NCI-H128 (cell line): ENCODE results near the gene TNS1.

ENCODE experiments used
- DNase-seq: peaks from one replicate; lab custom pipeline; 2025; ENCODE audit not compliant: unreplicated experiment; lab: John Stamatoyannopoulos, UW

TNS1 gene

DNA sequence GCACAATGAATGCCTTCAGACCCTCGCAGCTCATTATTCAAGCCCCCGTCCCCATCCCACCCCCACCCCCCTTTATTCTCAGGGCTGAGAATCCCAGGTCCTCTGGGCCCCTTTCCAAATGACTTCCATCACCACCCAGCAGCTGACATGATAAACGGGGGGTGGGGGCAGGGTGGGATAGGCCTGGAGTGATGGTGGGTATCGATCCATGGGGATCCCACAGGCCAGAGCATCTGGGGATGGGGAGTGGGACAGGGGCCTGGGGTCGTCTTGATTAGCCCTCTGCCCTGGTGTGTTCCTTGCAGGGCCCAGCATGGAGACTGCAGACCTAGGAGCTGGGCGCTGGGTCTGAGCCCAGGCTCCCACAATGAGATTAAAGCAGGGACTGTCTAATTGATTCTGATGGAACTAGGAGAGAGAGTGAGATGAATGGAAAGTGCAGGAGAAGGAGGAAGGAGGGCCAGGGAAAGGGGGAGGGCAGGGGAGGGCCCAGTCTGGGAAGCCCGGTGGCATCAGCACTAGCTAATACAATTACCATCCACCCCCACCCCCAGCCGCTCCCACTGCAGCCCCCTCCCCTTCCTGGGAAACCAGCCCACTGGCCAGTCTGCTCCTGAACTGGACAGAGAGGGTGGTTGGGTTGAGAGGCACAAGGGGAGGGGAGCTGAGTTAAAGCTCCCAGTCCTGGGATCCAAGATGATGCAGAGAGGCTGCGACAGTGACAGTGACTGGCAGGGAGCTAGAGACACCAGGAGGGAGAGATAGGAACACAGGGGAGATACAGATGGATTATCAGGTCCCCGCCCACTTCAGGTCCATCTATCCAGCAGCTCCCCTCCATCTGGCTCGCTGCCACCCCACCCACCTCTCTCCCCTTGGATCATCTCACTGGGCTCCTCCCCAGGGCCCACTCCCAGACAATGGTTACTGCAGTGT lies 13.1 kb upstream of the TNS1 start:
- no peak for DNase-seq

DNA sequence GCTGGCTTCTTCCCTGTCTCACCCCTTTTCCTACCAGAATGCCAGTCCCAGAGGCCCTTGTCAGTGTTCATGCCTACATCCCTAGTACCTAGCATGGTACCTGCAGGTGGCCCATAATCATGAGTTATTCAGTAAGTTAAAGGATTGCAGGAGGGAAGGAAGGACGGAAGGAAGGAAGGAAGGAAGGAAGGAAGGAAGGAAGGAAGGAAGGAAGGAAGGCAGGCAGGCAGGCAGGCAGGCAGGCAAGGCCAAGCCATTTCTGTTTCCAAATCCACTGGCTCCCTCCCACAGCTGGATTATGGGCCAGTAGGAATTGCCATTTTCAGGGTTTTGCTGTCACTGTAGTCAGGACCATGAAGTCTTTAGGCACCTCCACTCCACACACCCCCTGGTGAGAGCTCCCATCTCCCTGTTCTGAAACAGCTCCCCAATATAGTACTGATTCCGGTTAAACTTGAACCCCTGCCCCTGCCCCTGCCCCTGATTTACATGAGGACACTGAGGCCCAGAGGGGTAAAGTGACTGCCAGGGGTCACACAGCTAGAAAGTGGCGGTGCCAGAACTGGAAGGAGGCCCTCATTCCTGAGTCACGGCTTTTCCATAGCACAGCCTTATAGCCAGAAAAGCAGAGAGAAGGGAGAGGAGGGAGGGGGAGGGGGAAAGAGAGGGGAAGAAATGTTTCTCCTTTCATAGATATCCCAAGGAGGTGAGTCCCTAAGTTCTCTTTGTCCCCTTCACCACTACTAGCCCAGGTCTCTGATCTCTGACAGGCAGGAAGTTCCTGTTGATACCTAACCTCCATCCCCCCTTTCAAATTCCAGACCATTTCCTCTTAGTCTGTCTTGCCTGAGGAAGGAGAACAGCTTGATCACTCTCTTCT lies 12.2 kb upstream of the TNS1 start:
- no peak for DNase-seq

DNA sequence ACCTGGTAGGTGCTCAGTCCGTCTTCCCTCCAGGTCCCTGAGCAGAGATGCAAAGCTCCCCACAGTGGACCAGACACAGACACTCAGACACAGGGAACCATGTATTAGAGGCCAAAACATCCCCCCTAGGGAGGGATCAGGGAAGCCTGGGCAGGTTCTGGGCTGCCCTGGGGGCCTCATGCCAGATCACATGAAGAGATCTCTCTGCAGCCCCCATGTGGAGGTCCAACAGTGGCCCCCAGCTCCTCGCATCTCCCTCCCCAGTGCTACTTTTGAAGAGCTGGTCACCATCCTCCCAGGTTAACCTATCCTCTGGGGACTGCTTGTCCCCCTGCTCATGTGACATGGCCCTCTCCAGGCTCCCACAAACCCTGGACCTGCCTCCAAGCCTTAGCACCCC lies 10.5 kb upstream of the TNS1 start:
- no peak for DNase-seq

DNA sequence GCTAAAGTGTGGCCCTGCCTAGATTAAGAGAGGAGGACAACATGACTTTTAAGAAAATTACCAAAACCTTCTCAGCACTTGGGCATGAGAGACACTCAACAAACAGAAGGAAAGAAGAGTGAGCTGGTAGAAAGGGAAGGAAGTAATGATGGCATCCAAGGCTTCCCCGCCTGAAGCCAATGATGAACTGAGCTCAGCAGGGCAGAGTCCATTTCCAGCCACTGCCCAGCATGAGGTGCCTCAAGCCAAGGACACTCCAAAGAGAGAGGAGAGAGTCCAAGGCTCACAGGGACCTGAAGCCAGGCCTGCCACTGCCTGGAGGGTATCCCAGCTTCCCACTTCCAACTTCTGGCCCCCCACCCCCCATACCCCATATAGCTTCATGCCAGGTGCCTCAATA lies 9.5 kb upstream of the TNS1 start:
- DNase-seq = no peak

DNA sequence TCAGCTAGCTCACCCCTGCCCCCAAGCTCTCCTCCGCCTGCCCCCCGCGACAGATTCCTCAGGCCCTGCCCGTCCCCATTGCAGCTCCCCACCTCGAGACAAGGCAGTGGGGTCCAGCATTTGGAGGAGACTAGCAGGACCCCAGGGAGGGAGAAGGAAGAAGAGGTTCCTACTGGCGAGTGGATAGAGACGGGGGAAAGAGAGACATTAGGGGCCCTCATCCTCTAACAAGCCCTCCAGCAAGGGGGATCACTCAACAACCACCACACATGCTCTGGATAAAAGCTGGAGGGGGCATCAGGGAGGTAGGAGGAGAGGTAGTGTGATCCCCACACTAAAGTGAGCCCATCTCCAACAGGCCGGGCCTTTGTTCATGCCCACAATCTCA lies 8.9 kb upstream of the TNS1 start:
- no peak for DNase-seq

DNA sequence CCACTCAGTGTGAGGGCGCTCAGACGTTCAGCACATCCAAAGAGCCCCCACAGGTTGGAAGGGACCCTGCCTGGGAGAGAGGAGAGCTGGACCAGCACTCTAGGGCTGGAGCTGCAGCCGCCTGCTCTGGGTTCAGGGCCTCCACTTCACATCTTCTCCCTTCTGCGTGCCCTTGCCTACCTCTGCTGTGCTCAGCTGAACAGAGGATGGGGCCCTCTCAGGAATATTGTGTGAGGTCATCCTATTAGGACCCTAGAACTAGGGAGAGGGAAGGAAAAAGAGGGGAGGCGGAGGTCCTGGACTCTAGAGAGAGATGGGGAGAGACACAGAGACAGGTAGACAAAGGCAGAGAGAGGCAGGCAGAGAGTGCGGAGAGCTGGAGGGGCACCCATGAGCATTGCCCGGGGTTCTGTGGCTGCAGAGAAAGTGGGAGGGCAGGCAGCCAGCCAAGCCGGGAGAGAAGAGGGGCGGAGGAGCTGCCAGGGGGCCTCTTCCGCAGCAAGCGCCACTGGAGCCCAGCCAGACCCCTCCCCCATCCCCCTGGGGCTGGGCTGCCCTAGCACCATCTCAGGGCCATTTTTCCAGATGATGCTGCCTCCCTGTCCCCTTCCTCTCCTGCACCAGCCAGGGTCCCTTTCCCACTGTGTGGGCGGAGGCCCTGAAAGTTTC lies 8.3 kb upstream of the TNS1 start:
- DNase-seq = no peak

DNA sequence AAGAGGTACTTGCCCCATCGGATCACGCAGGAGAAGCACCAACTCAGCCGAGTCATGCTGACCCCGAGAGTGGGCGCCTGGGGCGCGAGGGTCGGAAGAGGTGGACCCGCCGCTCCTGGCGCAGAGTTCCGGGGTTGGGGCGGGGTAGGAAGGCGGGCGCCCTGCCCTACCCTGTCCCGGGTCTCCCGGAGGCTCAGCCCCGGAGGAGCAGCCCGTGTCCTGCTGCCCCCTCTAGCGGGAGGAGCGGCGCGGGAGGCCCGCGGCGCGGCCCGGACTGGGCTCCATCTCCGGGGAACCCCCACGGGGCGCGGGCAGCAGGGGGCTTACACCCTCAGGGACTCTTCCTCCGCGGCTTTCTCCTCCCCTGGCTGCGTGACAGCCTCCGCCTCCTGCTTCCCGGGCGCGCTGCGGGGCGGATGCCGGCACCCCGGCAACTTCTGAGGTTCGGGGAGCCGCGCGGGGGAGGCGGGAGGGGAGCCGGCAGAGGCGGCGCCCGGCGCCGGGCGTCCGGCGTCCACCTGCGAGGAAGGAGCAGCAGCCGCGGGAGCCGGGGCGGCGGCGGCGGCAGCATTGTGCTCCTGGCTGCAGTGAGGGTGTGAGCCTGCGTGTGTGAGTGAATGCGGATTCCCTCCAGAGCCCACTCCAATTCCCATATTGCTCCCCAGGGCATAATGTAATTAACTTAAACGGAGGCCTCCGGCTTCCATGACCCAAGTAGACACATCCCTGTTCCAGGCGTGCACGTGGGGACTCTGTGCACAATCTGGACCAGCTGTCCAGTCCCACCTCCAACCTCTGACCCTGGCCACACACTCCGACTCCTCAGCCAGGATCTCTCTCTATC lies 7.6 kb upstream of the TNS1 start:
- DNase-seq = no peak

DNA sequence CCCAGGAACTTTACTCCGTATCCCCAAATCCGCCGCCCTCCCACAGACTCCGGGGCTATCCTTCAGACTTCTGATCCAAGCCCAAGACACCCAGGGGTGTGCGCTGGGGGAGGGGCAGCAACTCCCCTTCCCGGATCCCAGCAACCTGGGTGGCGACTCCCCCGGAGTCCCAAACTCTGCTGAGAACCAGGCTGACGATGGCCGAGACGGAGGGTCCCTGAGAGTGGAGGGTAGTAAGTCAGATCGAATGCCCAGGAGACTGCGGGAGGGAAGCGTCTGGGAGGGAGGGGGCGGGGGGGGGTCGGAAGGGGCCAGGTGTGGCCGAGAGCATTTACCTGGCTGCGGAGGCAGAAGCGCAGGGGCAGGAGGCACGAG lies 7.0 kb upstream of the TNS1 start:
- no peak for DNase-seq

DNA sequence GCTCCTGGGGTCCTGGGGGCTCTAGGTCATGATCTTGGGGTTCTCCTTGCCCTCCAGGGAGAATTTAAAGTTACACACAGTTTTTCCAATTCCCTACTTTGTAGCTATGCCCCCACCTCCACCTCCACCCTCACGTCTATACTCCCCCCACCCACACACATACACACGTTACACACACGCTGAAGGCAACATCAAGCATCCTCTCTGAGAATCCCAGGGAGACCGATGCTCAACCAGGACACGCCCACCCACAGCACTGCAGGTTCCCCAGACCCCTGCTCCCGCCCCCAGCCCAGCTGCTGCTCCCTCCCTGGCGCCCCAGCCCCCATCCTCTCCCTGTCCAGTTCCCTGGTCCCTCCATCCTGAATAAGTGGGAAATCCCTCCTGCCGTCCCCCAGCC lies 6.4 kb upstream of the TNS1 start:
- DNase-seq = no peak

DNA sequence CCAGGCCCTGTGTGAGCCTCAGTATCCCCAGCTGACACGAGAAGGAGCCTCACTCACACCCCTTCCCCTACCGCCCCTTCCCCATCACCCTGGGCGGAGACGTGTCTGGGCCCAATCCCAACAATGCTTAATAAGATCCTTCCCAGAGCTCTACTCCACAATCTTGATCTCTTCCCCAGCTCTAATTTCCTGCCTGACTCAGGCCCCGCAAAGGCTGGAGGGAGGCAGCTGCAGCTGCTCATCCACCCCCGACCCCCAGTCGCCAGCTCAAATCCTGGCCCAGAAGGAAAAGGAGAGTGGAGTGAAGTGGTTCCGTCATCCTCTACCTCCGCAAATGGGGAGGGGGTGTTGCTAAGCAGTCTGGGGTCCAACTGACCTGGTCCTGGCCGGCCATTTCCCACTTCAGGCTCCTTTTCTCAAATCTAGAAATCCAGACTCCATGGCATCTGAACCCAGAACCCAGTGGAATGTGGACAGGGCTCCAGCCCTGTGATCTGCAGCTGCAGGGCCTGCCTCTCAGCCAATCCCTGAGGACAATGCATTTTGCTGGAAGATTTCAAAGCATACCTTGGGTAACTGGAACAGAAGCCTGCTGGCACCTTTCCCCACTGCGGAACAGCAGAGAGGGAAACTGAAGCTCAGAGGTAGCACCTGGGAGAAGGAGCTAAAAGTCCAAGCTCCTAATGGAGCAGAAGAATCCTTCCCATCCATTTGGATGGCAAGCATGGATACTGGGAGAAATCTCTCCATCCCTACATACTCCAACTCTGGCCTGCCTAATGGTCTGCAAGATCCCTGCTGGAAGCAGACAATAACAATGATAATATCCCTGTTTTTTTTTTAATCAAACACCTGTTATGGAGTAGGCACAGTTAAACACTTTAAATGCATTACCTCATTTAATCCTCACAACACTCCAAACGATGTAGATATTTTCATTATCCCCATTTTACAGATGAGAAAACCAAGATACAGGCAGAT lies 5.6 kb upstream of the TNS1 start:
- no peak for DNase-seq

DNA sequence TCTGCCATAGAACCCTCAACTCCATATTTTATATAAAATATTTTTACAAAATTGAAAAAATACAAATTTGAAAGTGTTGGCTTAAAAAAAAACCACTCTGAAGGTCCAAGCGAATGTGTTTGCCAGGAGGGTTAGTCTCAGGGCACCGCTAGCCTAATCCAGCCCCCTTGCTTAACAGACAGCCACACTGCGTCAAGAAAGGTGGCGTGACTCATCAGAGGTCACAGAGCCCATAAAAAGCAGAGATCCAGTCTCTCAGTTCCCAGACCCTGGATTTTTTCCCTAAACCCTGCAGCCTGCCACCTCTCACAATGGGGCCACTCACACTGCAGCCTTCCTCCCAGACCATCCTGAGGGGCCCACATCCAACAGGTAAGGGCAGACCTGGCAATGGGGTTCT lies 3.9 kb upstream of the TNS1 start:
- DNase-seq = no peak

DNA sequence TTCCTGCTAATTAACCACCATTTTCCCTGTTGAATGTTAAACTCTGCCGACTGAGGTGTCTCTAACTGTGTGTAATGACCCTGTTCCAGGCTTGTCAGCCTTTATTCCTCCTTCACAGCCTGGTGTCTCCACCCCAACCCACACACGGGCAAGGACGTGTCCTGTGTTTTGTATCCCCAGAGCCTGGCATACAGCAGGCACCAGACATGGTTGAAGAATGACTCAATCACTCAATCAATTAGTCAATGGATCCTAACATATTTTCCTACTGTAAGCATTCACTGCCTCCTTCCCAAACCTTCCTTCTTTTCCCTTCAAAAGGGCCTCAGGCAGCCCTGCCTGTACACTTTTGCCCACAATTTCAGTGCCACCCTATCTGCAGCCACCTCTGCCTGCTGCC lies 2.7 kb upstream of the TNS1 start:
- DNase-seq = no peak

DNA sequence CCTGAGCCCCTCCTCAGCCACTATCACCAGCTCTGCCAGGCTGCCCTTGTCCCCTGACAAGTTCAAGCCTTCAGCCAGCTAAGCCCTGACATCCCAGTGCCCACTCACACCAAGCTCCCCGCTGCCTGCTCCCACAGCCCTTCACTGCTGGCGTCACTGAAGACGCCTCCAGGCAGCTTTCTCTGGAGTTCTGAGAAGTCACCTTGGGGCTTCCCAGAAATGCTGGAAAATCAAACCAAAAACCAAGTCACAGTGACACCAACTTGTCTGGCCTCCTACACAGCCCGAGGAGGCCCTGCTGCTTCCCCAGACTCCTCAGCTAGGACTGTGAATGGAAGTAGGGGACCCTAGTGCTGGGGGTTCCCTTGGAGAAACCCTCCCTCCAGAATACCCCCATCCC lies 2.2 kb upstream of the TNS1 start:
- DNase-seq = no peak

DNA sequence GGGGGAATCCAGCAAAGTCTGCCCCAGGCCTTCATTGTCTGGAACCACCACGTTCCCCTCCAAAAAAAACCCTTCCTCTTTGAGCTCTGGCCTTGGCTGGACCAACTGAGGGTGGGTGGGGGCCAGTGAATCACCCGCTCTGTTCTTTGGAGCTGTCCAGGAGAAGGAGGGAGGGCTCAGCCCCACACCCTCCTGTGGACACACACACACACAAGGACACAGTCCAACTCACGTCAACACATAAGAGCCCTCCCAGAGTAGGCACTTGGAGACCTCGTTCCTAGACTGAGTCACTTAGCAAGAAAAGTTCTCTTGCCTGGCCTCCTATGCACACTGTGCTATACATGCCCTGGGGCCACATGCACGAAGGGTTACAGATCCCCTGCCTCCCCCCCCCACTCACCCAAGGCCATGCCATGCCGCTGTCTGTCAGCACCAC lies 1.2 kb upstream of the TNS1 start:
- no peak for DNase-seq

DNA sequence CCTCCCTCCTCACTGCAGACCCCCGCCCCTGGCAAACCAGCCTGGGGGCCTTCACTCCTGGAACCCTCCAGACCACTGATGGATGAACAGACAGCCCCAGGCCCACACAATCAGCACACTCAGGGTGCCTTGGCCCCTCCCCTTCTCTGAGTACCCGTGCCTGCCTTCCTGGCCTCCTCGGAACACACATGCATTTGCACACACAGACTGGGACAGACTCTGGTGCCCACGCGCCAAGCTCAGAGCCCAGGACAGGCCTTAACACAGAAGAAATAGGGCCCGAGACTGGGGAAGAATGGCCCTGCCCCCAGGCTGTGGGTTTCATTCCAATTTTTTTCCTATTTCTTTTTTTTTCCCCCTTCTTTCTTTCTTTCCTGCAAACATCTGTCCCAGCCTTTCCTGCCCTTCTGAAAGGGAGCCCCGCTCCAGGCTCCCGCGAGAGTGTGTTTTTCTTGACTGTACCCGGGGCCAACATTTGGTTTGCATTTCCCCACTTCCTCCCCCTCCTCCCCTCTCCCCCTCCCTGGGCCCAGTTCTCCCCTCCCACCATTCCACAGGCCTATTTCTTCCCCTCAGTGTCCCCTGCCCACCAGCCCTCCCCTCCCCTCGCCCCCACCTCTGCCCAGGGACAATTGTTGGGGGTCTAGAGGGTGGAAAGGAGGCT lies 618 bp upstream of the TNS1 start:
- no peak for DNase-seq

DNA sequence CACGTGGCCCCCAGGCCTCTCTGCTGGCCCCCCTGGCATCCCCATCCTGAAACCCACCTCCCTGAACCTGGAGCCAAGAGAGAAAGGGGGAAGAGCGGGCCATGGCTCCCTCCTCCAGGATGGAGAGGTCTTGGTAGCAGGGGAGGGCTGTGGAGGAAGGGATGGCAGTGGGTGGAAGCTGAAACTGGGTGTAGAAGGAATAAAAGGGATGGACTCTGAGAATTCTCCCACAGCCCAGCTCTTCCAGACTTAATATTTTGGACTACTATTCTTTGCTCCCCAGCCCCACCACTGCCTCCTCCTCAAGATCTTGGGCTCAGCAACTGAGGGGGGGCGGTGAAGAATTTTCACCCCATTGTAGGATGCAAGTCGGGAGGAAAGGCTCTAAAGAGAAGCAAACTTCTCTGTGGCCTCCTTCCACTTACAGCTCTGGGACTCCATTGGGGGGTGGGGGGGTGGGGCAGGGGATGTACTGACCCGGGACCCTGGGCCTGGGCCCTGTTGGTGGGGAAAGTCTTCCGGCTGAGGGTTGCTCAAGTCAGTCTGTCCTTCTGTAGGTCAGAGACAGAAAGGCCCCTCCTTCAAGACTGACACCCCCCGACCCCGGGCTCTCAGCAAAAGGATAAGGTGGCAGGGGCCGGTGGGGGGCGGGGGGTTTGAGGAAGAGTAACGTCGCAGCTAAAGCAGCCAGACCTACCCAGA lies 501 bp downstream of the TNS1 start:
- DNase-seq = no peak

DNA sequence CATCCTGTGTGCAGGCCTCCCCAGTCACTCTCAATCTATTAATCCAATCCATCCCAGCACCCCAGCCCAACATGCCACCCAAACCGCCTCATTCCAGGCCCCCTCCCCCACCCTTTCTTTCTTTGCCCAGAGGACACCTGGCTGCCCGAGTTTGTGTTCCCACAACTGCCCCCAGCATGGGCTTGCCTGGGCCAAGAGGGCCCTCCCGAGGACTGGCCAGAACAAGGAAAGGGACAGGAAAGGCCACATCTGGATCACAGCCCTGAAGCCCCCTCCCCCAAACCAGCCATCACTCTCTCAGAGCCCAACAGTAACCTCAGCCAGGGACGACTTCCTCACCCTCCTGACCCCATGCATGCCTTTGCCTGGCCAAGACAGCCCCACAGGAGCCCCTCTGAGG lies 1.2 kb downstream of the TNS1 start:
- no peak for DNase-seq

DNA sequence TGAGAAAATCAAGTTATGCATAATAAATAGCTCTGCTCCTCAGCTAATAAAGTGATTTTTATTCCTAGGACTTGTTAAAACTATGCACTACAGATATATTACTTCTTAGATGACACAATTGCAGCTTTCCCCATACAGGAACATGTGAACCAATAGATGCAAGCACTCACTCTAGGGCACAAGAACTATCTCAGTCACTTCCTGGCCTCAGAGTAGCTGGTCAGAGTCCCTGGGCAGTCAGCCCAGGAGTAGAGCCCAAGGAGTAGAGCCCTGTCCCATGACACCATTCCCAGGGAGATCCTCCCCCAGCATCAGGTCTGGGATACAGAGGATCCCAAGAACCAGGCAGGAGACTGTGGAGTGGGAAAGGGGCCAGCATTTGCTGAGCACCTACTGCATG lies 2.7 kb downstream of the TNS1 start:
- DNase-seq = no peak

DNA sequence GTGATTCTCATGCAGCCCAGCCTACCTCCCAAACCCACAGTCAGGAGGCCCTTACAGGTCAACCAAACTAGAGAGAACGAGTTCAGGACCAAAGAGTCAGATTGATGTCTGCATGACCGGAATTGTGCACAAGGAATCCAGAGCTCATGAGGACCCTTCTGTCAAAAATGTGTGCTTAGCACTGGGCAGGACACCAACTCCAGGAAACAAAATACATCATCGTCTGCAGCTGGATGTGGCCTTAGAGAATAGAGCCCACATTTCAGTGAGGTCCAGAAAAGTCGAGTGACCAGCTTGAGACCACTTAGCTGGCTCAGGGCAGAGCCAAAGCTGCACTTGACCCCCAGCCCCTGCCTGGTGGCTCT lies 3.2 kb downstream of the TNS1 start:
- DNase-seq = no peak
